GM20000 (cell line): ENCODE results near the gene STON1.
A peak's percentile ranks its signal among the peaks of the same experiment; 100 is the strongest.
"Not testable (repeated sequence)": the region's sequence is repeated elsewhere in the genome, so short reads cannot be mapped to it uniquely, and the experiment has no call there.

ENCODE experiments used
- DNase-seq: peaks from one replicate; pipeline ENCODE4 v3.0.0; 2012; ENCODE audit warnings: low spot score
- TF ChIP-seq, protein P1 (sequence below): IDR thresholded peaks from 2 replicates; pipeline ENCODE4 v1.5.1; 2012; ENCODE audit warnings: mild to moderate bottlenecking, control low read depth; ENCODE audit errors: extremely low read depth, missing control alignments

STON1 gene

DNA sequence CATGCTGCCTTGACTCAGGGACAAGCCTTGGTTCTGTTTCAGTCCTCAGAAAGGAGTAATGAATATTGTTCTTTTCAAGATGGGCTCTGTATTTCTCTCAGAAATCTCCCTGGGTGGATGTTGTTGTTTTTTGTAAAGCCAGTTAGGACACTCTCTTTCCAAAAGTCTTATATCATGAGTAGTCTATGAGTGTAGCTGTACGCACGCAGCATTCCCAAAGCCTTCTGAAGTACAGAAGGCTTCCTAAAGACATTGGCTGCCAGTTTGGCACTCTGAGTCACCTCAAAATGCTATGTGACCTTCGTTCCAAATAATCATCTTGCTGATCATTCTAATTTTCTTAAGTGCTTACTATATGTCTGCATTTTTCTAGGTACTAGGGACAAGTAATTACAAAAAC, 71.0 kb downstream of the STON1 start:
- TF ChIP-seq, protein P1, sequence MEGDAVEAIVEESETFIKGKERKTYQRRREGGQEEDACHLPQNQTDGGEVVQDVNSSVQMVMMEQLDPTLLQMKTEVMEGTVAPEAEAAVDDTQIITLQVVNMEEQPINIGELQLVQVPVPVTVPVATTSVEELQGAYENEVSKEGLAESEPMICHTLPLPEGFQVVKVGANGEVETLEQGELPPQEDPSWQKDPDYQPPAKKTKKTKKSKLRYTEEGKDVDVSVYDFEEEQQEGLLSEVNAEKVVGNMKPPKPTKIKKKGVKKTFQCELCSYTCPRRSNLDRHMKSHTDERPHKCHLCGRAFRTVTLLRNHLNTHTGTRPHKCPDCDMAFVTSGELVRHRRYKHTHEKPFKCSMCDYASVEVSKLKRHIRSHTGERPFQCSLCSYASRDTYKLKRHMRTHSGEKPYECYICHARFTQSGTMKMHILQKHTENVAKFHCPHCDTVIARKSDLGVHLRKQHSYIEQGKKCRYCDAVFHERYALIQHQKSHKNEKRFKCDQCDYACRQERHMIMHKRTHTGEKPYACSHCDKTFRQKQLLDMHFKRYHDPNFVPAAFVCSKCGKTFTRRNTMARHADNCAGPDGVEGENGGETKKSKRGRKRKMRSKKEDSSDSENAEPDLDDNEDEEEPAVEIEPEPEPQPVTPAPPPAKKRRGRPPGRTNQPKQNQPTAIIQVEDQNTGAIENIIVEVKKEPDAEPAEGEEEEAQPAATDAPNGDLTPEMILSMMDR: no peak
- DNase-seq: no peak

DNA sequence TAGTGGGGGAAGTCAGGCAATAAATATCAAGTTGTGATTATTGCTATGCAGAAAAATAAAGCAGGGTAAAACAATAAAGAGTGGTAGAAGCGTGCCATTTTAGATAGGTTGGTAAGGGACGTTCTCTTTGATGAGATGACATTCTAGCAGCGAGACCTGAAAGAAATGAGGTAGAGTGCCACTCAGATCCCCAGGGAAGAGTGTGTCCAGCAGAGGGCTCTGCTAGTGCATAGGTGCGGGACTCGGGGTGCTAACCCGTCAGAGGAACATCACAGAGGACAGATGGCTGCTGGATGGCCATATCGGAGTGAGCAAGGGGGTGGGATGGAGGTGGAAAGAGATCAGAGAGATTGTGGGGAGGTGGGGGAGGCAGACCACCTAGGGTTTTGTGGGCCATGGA, 71.4 kb downstream of the STON1 start:
- no peak for DNase-seq
- TF ChIP-seq, protein P1: peak; percentile 9

DNA sequence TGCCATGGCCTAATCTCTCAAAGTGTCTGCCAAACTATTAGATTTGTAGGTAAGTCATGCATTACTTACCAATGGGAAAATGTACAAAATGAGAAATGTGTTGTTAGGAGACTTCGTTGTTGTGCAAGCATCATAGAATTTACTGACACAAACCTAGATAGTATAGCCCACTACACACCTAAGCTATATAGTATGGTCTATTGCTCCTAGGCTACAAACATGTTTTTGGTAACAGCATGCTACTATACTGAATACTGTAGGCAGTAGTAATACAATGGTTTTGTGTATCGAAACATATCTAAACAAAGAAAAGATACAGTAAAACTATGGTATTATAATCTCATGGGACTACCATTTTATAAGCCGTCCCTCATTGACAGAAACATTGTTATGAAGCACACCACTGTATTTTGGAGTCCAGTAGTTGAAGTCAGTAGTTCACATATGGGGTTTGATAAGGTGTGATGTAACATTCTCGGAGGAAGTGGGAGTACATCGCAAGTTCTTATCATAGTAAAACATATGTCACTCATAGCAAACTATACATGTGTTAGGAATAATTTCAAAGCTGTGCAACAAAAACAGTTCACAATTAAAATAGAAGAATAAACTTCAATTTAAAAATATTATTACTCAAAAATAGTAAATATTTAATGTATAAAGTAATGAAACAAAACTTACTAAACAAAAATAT, 75.7 kb downstream of the STON1 start:
- no peak for DNase-seq
- TF ChIP-seq, protein P1: no peak

DNA sequence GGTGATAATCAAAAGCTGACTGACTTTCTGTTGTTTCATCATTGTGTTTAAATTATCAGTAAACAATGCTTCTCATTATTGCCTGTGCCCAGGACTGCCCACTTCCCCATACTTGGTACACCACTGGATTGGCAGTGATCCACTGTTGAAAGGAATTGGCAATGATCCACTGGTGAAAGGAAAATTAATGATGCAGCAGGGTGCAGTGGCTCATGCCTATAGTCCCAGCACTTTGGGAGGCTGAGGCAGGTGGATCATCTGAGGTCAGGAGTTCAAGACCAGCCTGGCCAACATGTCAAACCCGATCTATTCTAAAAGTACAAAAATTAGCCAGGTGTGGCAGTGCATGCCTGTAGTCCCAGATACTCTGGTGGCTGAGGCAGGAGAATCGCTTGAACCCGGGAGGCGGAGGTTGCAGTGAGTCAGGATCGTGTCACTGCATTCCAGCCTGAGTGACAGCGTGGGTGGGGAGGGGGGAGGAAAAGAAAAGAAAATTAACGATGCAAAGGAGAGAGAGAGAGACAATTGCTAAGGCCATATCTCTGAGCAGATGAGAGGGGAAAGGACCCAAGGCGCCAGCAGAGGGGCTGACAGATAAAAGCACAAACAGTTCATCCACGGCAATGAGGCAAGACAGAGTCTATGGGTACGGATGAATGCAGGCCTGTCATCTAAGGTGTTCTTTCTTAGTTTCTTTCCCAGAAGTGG, 77.5 kb downstream of the STON1 start:
- TF ChIP-seq, protein P1: no peak
- DNase-seq: no peak

DNA sequence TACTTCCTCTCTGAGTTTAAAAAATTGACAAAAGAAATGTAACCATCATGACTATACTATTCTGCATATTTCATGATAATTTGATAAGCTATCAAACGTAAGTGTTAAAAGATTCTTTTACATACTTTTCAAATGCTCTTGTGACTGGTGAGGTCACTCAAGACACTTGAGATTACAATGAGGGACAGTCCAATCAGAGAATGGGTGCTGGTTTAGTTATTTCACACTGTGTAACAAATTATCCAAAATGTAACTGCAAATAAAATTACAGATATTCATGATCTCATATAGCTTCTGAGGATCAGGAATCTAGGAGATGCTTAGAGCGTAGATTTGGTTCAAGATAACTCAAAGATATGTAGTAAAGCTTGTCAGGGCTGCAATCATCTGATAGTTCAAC, 83.3 kb downstream of the STON1 start:
- no peak for DNase-seq
- TF ChIP-seq, protein P1: no peak

DNA sequence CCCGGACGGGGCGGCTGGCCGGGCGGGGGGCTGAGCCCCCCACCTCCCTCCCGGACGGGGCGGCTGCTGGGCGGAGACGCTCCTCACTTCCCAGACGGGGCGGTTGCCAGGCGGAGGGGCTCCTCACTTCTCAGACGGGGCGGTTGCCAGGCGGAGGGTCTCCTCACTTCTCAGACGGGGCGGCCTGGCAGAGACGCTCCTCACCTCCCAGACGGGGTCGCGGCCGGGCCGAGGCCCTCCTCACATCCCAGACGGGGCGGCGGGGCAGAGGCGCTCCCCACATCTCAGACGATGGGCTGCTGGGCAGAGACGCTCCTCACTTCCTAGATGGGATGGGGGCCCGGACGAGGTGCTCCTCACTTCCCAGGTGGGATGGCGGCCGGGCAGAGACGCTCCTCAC, 84.6 kb downstream of the STON1 start:
- not testable (repeated sequence) for DNase-seq

DNA sequence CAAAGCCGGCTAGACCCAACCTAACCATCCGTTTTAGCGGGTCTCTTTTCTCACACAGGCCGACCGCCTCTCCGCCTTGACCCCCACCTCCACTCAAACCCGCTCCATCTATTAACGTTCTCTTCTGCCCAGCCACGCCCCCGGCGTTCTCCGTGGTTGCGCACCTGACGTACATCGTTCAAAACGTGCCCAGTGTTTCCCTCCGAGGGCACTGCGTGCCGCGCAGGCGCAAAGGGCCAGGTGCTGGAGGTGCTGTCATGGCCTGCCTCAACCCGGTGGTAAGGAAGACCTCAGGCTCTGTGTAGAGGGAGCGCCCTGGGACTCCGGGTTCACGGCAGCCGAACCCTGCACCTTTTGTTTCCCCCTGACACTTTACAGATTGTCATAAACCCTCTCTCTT, 87.7 kb downstream of the STON1 start, which contains the start of gene GTF2A1L:
GTF2A1L (plus strand) TSS at position 239 of the 400 bp plus-strand sequence; CDS start at position 258, 19 bp downstream.
- DNase-seq: no peak
- TF ChIP-seq, protein P1: no peak
